ENCODE data around the gene SLC46A1.
A peak's percentile ranks its signal among the peaks of the same experiment; 100 is the strongest.

SLC46A1 gene

DNA sequence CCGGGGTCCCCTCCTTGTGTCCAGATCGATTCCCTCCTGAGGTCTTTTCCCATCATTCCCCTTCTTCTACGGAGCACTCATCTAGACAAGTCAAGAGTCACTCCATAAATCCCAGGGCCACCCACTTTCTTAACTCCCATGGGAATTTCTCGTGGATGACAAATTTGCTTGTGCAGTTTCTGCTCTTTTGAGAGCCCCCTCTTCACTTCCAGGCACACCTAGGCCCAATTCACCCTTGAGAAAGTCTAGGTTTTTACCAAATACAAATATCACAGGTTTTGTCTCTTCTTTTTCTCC is 48.2 kb downstream of the SLC46A1 start:
- Histone ChIP-seq H3K9me3 (replicated peaks; ENCODE audit: insufficient read depth, low read length) (no peaks in the 10 kb centered on the region), H3K4me3 (ENCODE audit: low read length) (peak overlapping the region; percentile 97), H3K27me3 (replicated peaks; ENCODE audit: insufficient read depth, low read length) (no peaks in the 10 kb centered on the region), H3K4me2 (ENCODE audit: low read depth, low read length) (peak overlapping the region; percentile 96), H3K79me2 (ENCODE audit: low read length) (peaks cover 38% of the 10 kb centered on the region), H3K27ac (ENCODE audit: low read length) (peak overlapping the region; percentile 26; the same call in 1 of the 2 replicates), H3K9ac (ENCODE audit: low read length) (peak overlapping the region; percentile 94), H3K4me1 (ENCODE audit: low read length) (peaks cover 18% of the 10 kb centered on the region), H4K20me1 (ENCODE audit: insufficient read depth, low read length) (no peaks in the 10 kb centered on the region), H3F3A (ENCODE audit: insufficient read depth, low read length) (no peaks in the 10 kb centered on the region), H3K36me3 (replicated peaks; ENCODE audit: insufficient read depth, low read length) (peaks cover 2% of the 10 kb centered on the region), H3K9me2 (replicated peaks; ENCODE audit: insufficient read depth, low read length) (no peaks in the 10 kb centered on the region), H2AFZ (ENCODE audit: low read length) (peak overlapping the region; percentile 85)
- TF ChIP-seq EZH2phosphoT487 (IDR thresholded peaks at IDR 0.05; ENCODE audit: low read length): no peak
- no peak for TF ChIP-seq EZH2 (optimal IDR thresholded peaks at IDR 0.05; ENCODE audit: low read depth, low read length)
- TF ChIP-seq, protein P1, sequence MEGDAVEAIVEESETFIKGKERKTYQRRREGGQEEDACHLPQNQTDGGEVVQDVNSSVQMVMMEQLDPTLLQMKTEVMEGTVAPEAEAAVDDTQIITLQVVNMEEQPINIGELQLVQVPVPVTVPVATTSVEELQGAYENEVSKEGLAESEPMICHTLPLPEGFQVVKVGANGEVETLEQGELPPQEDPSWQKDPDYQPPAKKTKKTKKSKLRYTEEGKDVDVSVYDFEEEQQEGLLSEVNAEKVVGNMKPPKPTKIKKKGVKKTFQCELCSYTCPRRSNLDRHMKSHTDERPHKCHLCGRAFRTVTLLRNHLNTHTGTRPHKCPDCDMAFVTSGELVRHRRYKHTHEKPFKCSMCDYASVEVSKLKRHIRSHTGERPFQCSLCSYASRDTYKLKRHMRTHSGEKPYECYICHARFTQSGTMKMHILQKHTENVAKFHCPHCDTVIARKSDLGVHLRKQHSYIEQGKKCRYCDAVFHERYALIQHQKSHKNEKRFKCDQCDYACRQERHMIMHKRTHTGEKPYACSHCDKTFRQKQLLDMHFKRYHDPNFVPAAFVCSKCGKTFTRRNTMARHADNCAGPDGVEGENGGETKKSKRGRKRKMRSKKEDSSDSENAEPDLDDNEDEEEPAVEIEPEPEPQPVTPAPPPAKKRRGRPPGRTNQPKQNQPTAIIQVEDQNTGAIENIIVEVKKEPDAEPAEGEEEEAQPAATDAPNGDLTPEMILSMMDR (IDR thresholded peaks at IDR 0.05; ENCODE audit: low read length): no peak
- DNase-seq: no peak

DNA sequence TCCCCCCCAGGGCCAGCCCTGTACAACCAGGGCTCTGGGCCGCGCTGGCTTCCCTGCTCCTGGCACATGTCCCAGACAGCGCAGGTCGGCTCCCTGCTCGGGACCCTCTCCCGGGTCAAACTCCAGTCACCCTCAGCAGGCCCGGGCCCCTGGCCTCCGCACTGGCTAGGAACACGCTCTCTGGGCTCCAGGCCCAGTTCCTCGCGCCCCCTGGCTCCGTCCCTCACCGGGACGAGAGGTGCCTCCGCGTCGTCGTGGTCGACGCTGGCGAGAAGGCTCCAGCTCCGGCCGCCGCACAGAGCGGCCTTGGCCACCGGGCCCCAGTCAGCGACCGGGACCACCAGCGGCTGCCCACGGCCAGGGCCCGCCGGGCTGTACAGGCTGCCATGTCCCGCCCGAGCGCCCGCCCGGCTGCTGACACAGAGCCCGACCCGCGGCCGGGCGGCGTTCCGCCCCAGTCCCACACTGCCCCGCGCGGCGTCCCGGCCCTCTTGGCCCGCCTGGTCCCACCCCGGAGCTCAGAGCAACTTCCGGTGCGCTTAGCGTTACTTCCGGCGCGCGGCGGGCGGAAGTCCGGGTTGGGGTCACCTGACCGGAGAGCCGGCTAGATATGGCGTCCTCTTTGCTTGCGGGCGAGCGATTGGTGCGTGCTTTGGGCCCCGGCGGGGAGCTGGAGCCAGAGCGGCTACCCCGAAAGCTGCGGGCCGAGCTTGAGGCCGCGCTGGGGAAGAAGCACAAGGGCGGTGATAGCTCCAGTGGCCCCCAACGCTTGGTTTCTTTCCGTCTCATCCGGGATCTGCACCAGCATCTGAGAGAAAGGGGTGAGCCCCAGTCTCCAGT is 48.7 kb downstream of the SLC46A1 start, which contains the start of gene POLDIP2:
Gene POLDIP2, minus strand, starts transcription at position 467 of the 840 bp plus-strand sequence. Its CDS starts 79 bp downstream, at position 388.
- TF ChIP-seq, protein P1 (IDR thresholded peaks at IDR 0.05; ENCODE audit: low read length): no peak
- no peak for TF ChIP-seq EZH2 (optimal IDR thresholded peaks at IDR 0.05; ENCODE audit: low read depth, low read length)
- TF ChIP-seq EZH2phosphoT487 (IDR thresholded peaks at IDR 0.05; ENCODE audit: low read length): no peak
- H3K79me2 ChIP-seq (ENCODE audit: low read length): peaks cover 38% of the 10 kb centered on the region
- no peaks in the 10 kb centered on the region for H3K27me3 ChIP-seq (replicated peaks; ENCODE audit: insufficient read depth, low read length)

DNA sequence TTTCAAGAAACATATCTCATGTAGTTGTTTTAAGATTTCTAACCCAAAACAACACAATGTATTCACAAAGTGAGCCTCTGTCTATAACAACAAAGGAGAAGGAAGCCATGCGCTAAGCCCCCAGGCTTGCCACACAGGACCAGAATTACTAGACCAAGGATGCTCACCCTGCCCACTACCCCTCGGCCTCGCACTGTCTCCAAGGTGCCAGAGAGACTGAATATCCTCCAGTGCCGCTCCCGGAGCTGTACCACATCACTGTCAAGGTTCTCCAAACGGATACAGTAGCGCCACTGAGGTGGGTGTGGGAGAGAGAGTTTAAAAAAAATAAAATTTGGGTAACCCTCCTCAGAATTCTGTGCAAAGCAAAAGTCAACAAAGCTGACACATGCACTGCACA is 55.7 kb downstream of the SLC46A1 start:
- Histone ChIP-seq H3K9me2 (replicated peaks; ENCODE audit: insufficient read depth, low read length) (no peaks in the 10 kb centered on the region), H3K27me3 (replicated peaks; ENCODE audit: insufficient read depth, low read length) (no peaks in the 10 kb centered on the region), H3K4me1 (ENCODE audit: low read length) (peaks cover 1% of the 10 kb centered on the region; the same call in 1 of the 2 replicates), H3K9ac (ENCODE audit: low read length) (no peak overlapping the region), H3K4me2 (ENCODE audit: low read depth, low read length) (no peak overlapping the region), H3K9me3 (replicated peaks; ENCODE audit: insufficient read depth, low read length) (no peaks in the 10 kb centered on the region), H3K4me3 (ENCODE audit: low read length) (no peak overlapping the region), H2AFZ (ENCODE audit: low read length) (no peak overlapping the region), H3K27ac (ENCODE audit: low read length) (no peak overlapping the region), H3F3A (ENCODE audit: insufficient read depth, low read length) (no peaks in the 10 kb centered on the region), H4K20me1 (ENCODE audit: insufficient read depth, low read length) (no peaks in the 10 kb centered on the region), H3K36me3 (replicated peaks; ENCODE audit: insufficient read depth, low read length) (peaks cover 17% of the 10 kb centered on the region), H3K79me2 (ENCODE audit: low read length) (no peaks in the 10 kb centered on the region)
- TF ChIP-seq EZH2phosphoT487 (IDR thresholded peaks at IDR 0.05; ENCODE audit: low read length) (no peak), EZH2 (optimal IDR thresholded peaks at IDR 0.05; ENCODE audit: low read depth, low read length) (no peak)
- TF ChIP-seq, protein P1 (IDR thresholded peaks at IDR 0.05; ENCODE audit: low read length): no peak
- DNase-seq: no peak

More for the DNA sequence above, 48.7 kb downstream of the SLC46A1 start, which contains the start of gene POLDIP2:
- Histone ChIP-seq H3K36me3 (replicated peaks; ENCODE audit: insufficient read depth, low read length) (peaks cover 2% of the 10 kb centered on the region), H3K4me3 (ENCODE audit: low read length) (peak within 1 kb of the TSS; percentile 97), H3F3A (ENCODE audit: insufficient read depth, low read length) (no peaks in the 10 kb centered on the region), H2AFZ (ENCODE audit: low read length) (peak within 1 kb of the TSS; percentile 85), H3K9ac (ENCODE audit: low read length) (peak within 1 kb of the TSS; percentile 94), H3K9me2 (replicated peaks; ENCODE audit: insufficient read depth, low read length) (no peaks in the 10 kb centered on the region), H3K27ac (ENCODE audit: low read length) (peak within 1 kb of the TSS; percentile 28; the same call in 1 of the 2 replicates), H3K4me2 (ENCODE audit: low read depth, low read length) (peak within 1 kb of the TSS; percentile 96), H3K9me3 (replicated peaks; ENCODE audit: insufficient read depth, low read length) (no peaks in the 10 kb centered on the region), H4K20me1 (ENCODE audit: insufficient read depth, low read length) (no peaks in the 10 kb centered on the region), H3K4me1 (ENCODE audit: low read length) (peaks cover 18% of the 10 kb centered on the region)
- peak; percentile 97 for DNase-seq

Measured in MM.1S (cell line).